PFSK-1 (cell line): ENCODE data around the gene GALNT9.

Experiments
- FOXP2 ChIP-seq: optimal IDR thresholded peaks from 2 replicates; pipeline ENCODE3; 2011; ENCODE audit warnings: borderline replicate concordance, control low read depth, inconsistent platforms; ENCODE audit not compliant: insufficient read depth; ENCODE audit errors: extremely low read length, extremely low read depth
- POLR2AphosphoS5 ChIP-seq: IDR thresholded peaks from 2 replicates; pipeline ENCODE4 v1.6.1; 2012; ENCODE audit warnings: low read depth, mild to moderate bottlenecking, control low read depth, low read length, moderate library complexity
- SIN3A ChIP-seq: IDR thresholded peaks from 2 replicates; pipeline ENCODE4 v1.6.1; 2012; ENCODE audit warnings: mild to moderate bottlenecking, low read length, moderate library complexity, borderline replicate concordance; ENCODE audit not compliant: insufficient read depth
- TAF1 ChIP-seq: IDR thresholded peaks from 2 replicates; pipeline ENCODE4 v1.6.1; 2012; ENCODE audit warnings: low read length, control low read depth, borderline replicate concordance; ENCODE audit not compliant: insufficient read depth
- TF ChIP-seq, protein P1 (sequence below), 2 experiments: IDR thresholded peaks; 2 replicates each; pipeline versions ENCODE4 v1.6.1 to v1.8.0; 2011 to 2012; ENCODE audit warnings: low read depth in 2 of 2, low read length in 2 of 2, control low read depth in 1 of 2, inconsistent platforms in 1 of 2, mild to moderate bottlenecking in 1 of 2, moderate library complexity in 1 of 2; ENCODE audit not compliant: insufficient read depth in 1 of 2

Gene GALNT9

DNA sequence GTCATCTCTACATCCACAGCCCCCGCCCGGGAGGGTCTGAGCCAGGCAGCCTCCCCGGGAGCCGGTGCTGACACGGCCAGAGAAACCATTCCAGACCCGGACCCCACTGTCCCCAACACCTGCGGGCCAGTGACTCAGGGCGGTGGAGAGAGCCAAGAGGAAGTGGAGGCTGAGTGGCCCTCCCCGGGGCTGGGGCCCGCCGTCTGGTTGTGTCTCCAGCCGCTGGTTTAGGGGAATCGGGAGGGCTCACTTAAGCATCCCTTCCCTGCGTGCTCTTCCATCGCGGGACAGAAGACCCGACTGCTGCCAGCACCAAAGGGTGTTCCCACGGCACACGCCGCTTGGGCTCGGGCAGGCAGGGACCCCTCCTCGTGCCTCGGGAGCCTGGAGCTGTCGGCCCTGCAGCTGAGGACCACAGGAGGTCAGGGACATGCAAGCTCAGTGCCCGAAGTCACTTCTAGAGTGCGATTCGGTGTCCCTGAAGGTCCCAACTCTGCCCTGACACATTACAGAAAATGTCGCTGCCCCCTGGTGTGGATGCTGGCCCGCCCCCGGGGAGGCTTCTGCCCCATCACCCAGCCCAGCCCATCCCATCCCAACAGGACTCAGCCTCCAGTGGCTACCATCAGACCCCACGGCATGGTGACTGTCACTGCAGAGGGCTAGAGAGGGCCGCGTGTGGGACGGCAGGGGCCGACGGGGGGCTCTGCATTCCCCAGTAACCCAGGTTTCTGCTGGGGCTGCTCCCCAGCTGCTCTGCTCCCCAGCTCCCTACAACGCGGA, 50.8 kb downstream of the GALNT9 start:
- TF ChIP-seq SIN3A (no peak), FOXP2 (no peak), POLR2AphosphoS5 (no peak), TAF1 (no peak)
- TF ChIP-seq, protein P1, sequence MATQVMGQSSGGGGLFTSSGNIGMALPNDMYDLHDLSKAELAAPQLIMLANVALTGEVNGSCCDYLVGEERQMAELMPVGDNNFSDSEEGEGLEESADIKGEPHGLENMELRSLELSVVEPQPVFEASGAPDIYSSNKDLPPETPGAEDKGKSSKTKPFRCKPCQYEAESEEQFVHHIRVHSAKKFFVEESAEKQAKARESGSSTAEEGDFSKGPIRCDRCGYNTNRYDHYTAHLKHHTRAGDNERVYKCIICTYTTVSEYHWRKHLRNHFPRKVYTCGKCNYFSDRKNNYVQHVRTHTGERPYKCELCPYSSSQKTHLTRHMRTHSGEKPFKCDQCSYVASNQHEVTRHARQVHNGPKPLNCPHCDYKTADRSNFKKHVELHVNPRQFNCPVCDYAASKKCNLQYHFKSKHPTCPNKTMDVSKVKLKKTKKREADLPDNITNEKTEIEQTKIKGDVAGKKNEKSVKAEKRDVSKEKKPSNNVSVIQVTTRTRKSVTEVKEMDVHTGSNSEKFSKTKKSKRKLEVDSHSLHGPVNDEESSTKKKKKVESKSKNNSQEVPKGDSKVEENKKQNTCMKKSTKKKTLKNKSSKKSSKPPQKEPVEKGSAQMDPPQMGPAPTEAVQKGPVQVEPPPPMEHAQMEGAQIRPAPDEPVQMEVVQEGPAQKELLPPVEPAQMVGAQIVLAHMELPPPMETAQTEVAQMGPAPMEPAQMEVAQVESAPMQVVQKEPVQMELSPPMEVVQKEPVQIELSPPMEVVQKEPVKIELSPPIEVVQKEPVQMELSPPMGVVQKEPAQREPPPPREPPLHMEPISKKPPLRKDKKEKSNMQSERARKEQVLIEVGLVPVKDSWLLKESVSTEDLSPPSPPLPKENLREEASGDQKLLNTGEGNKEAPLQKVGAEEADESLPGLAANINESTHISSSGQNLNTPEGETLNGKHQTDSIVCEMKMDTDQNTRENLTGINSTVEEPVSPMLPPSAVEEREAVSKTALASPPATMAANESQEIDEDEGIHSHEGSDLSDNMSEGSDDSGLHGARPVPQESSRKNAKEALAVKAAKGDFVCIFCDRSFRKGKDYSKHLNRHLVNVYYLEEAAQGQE (IDR thresholded peaks at IDR 0.05; ENCODE audit: insufficient read depth in 1 of 2, low read depth in 2 of 2, low read length in 2 of 2), result no peak

DNA sequence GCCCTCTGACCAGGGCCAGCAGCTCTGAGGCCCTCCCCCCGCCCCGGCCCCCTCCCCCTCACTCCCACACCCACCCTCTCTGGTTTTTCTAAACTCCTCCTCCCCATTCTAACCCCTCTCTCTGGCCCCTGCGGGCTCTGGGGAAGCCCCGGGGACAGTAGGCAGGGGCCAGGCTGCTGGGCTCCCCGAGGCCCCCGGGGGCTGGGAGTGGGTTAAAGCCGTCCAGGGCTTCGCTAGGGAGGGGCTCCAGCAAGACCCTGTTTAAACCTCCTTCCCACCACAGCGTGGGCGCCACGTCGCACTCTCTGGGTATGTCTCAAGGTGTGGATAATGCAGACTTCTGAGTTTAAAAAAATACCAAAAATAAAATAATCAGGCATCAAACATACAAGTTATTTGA, 51.4 kb downstream of the GALNT9 start:
- no peak for TF ChIP-seq FOXP2
- no peak for TF ChIP-seq POLR2AphosphoS5
- no peak for TF ChIP-seq SIN3A
- TF ChIP-seq, protein P1 (IDR thresholded peaks at IDR 0.05; ENCODE audit: insufficient read depth in 1 of 2, low read depth in 2 of 2, low read length in 2 of 2), result no peak
- TF ChIP-seq TAF1, result no peak

DNA sequence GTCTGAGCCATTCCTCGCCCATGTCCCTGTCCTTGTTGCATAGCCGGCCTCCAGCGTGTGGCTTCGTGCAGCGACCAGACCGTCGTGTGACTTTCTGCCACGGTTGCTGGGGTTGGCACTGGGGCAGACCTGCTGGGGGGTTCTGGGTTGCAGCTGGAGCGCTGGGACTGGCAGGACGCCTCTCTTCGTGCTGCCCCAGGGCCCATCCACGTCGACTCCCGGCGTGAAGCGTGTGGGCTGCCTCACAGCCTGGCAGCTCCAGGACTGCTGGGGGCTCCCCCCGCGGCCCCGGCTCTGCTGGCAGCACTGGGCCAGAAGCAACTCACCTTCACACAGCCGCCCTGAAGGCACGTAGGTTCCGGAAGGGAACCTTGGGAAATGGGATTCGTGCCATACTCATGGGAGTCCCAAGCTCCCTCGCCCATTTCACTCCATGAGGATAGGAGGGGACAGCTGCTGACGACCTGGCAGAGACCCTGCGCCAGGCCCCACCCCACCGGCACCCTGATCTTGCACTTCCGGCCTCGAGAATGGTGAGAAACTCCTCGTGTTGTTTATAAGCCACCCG, 51.9 kb downstream of the GALNT9 start:
- TF ChIP-seq TAF1, result no peak
- TF ChIP-seq POLR2AphosphoS5, result no peak
- no peak for TF ChIP-seq SIN3A
- TF ChIP-seq, protein P1 (IDR thresholded peaks at IDR 0.05; ENCODE audit: insufficient read depth in 1 of 2, low read depth in 2 of 2, low read length in 2 of 2), result no peak
- no peak for TF ChIP-seq FOXP2

DNA sequence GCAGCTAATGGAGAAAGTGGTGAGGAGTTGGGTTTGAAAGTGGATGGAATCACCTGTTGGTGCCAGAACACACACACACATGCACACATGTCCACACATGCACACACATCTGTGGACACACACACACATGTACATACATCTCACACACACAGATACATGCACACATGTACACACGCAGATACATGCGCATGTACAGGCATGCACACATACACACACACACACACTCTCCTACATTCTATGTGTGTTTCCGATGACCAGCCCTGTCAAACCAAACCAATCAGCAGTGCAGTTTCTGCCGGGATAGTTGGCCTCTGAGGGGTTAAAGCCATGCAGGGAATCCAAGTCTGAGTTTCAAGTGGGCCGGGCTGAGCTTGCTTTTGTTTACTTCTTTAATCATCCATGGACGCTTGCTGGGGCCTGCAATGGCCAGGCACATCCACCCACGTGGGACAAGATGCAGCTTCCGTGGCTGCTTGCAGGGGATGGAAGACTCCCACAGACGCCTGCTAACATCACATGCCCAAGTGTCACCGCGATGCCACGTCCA, 52.5 kb downstream of the GALNT9 start:
- TF ChIP-seq POLR2AphosphoS5 (no peak), FOXP2 (no peak), TAF1 (no peak), SIN3A (no peak)
- TF ChIP-seq, protein P1 (IDR thresholded peaks at IDR 0.05; ENCODE audit: insufficient read depth in 1 of 2, low read depth in 2 of 2, low read length in 2 of 2), result no peak
